DOHH2 (cell line): ENCODE results near the gene CASZ1.

ENCODE experiments used
- CTCF ChIP-seq: fragments of 200-600 bp; sonication (generic); IDR thresholded peaks from one replicate; pipeline ENCODE4 v1.5.1; 2014; ENCODE audit warnings: antibody characterized with exemption, mild to moderate bottlenecking, low read depth, low read length; ENCODE audit not compliant: poor library complexity, severe bottlenecking
- EZH2phosphoT487 ChIP-seq: fragments of 200-600 bp; sonication (generic); IDR thresholded peaks from 2 replicates; pipeline ENCODE4 v1.6.1; 2017; ENCODE audit warnings: borderline replicate concordance, mild to moderate bottlenecking, antibody characterized with exemption, low read length, moderate library complexity, mixed read lengths

GRCh38 chr1:10768552-10768951, 27.9 kb downstream of the CASZ1 start:
- TF ChIP-seq CTCF (no peak), EZH2phosphoT487 (no peak)
